HT1080 (cell line): ENCODE results near the gene COL4A1. TPM values are rescaled to one million over a fixed set of nuclear protein-coding genes. Genes with fewer than 3 reads are reported as not detected.

Experiments
- DNase-seq: peaks from one replicate; pipeline ENCODE4 v3.0.0-alpha.2; 2015; ENCODE audit warnings: low read depth
- total RNA-seq: library from RNA; depleted of rRNA; stranded (reverse); fragments of >200 nt; shearing (Covaris generic); gene quantifications from 2 replicates; pipeline ENCODE4 v1.2.3, GENCODE V29; 2014

Gene COL4A1
- total RNA-seq, 1 experiment from 2014 or later, result 146 TPM

- no peak for DNase-seq
Observed at GRCh38 chr13:110310541-110311442, 3.8 kb upstream of the COL4A1 start.

- no peak for DNase-seq
Observed at GRCh38 chr13:110309661-110310524, 2.9 kb upstream of the COL4A1 start.

- no peak for DNase-seq
Observed at GRCh38 chr13:110308656-110309359, 1.9 kb upstream of the COL4A1 start.

GRCh38 chr13:110307767-110308655 is 1.1 kb upstream of the COL4A1 start:
- peak; percentile 58 for DNase-seq

- peak; percentile 18 for DNase-seq
Observed at GRCh38 chr13:110306340-110306959, 507 bp downstream of the COL4A1 start.

GRCh38 chr13:110305949-110306339 is 1.0 kb downstream of the COL4A1 start:
- peak; percentile 46 for DNase-seq

- no peak for DNase-seq
Observed at GRCh38 chr13:110305544-110305943, 1.4 kb downstream of the COL4A1 start.

- DNase-seq, result no peak
Observed at GRCh38 chr13:110305001-110305400, 2.0 kb downstream of the COL4A1 start.

GRCh38 chr13:110304256-110304655 is 2.7 kb downstream of the COL4A1 start:
- peak; percentile 36 for DNase-seq

GRCh38 chr13:110303644-110304043 is 3.3 kb downstream of the COL4A1 start:
- DNase-seq, result no peak

GRCh38 chr13:110302997-110303396 is 4.0 kb downstream of the COL4A1 start:
- DNase-seq, result no peak

- no peak for DNase-seq
Observed at GRCh38 chr13:110301606-110302553, 5.1 kb downstream of the COL4A1 start.

- no peak for DNase-seq
Observed at GRCh38 chr13:110301083-110301482, 5.9 kb downstream of the COL4A1 start.

- no peak for DNase-seq
Observed at GRCh38 chr13:110300090-110300815, 6.7 kb downstream of the COL4A1 start.

- DNase-seq, result no peak
Observed at GRCh38 chr13:110299283-110299840, 7.6 kb downstream of the COL4A1 start.

- DNase-seq, result no peak
Observed at GRCh38 chr13:110298505-110299282, 8.3 kb downstream of the COL4A1 start.
